Measurements from ENCODE around the gene IFIT2. TPM values are rescaled to one million over a fixed set of nuclear protein-coding genes. Genes with fewer than 3 reads are reported as not detected.

IFIT2 gene
- total RNA-seq, 1 experiment from 2014 or later: not detected

GRCh38 chr10:89280508-89280907, 21.3 kb upstream of the IFIT2 start:
- Mint-ChIP-seq H3K4me1 (peaks cover 26 to 29% of the 10 kb centered on the region in 2 experiments), H3K9me3 (peaks cover 0 to 3% of the 10 kb centered on the region in 2 experiments; a peak in 3 of 5 replicates), H3K27ac (no peak overlapping the region), H3K27me3 (ENCODE audit: low read depth) (no peaks in the 10 kb centered on the region), H3K36me3 (ENCODE audit: insufficient read depth in 1 of 3, low read depth in 3 of 3) (peaks cover 0 to 4% (median 0%) of the 10 kb centered on the region in 3 experiments; a peak in 2 of 7 replicates), H3K4me3 (no peak overlapping the region)
- H3K56ac ChIP-seq (ENCODE audit: insufficient read length, low read depth, low read length): no peak overlapping the region
- DNase-seq: no peak
- H4K91ac ChIP-seq (ENCODE audit: insufficient read length, low read depth, low read length): no peak overlapping the region
- H2BK5ac ChIP-seq (ENCODE audit: insufficient read length, low read length): no peak overlapping the region
- no peaks in the 10 kb centered on the region for H3K79me1 ChIP-seq (ENCODE audit: insufficient read depth, low read depth, low read length, poor library complexity, severe bottlenecking)
- H3K18ac ChIP-seq (ENCODE audit: insufficient read length, low read depth, low read length): no peak overlapping the region
- H4K8ac ChIP-seq (replicated peaks; ENCODE audit: insufficient read length, low read depth, low read length): no peak overlapping the region
- no peaks in the 10 kb centered on the region for H4K20me1 ChIP-seq (ENCODE audit: control insufficient read depth, insufficient read depth, insufficient read length)
- H3K27me3 ChIP-seq (ENCODE audit: insufficient read depth, low read length): no peaks in the 10 kb centered on the region
- no peak overlapping the region for H2BK120ac ChIP-seq (ENCODE audit: low read depth, low read length, poor library complexity, severe bottlenecking)
- H3K4me2 ChIP-seq (ENCODE audit: insufficient read depth, insufficient read length, low read length): no peak overlapping the region
- no peak overlapping the region for H3K9ac ChIP-seq (ENCODE audit: extremely low read depth, insufficient read length, low read length)
- no peak overlapping the region for H2BK15ac ChIP-seq (ENCODE audit: low read depth, low read length)
- H3K79me2 ChIP-seq (ENCODE audit: insufficient read depth, low read length): no peaks in the 10 kb centered on the region
- H2AFZ ChIP-seq (ENCODE audit: low read length): no peak overlapping the region
- H3K4me1 ChIP-seq (ENCODE audit: insufficient read depth, low read length): peaks cover 3% of the 10 kb centered on the region; the same call in 1 of the 2 replicates
- H3K14ac ChIP-seq (ENCODE audit: insufficient read depth, low read length): no peak overlapping the region
- no peak overlapping the region for H2BK20ac ChIP-seq (ENCODE audit: low read depth, low read length, poor library complexity, severe bottlenecking)
- no peaks in the 10 kb centered on the region for H3K9me3 ChIP-seq (ENCODE audit: control insufficient read depth, low read depth, low read length)
- no peak overlapping the region for H4K5ac ChIP-seq (ENCODE audit: insufficient read length, low read depth, low read length)
- H3K4ac ChIP-seq (ENCODE audit: low read depth, low read length): no peak overlapping the region
- no peak overlapping the region for H2AK5ac ChIP-seq (ENCODE audit: insufficient read length, low read length)
- H3T11ph ChIP-seq (ENCODE audit: low read length): no peak overlapping the region
- no peak overlapping the region for H3K27ac ChIP-seq (ENCODE audit: insufficient read length, low read depth, low read length)
- no peaks in the 10 kb centered on the region for H3K23me2 ChIP-seq (ENCODE audit: insufficient read length, low read depth, low read length, poor library complexity, severe bottlenecking)
- no peak overlapping the region for H2BK12ac ChIP-seq (ENCODE audit: insufficient read length, low read depth, low read length)
- no peak for TF ChIP-seq CTCF (conservative IDR thresholded peaks at IDR 0.05)
- no peak overlapping the region for H3K23ac ChIP-seq (ENCODE audit: insufficient read length, low read depth, low read length)
- no CpG with 5 or more reads among the region's 3 CpGs for WGBS (ENCODE audit: extremely low coverage, insufficient read length, low lambda C conversion rate)

All from H9 (cell line).